ENCODE data around the gene CDK16. TPM values are rescaled to one million over a fixed set of nuclear protein-coding genes. Genes with fewer than 3 reads are reported as not detected.
A peak's percentile ranks its signal among the peaks of the same experiment; 100 is the strongest.

CDK16 gene
- total RNA-seq, 3 donors from 2014 or later: 81.9 to 111 (median 109) TPM

DNA sequence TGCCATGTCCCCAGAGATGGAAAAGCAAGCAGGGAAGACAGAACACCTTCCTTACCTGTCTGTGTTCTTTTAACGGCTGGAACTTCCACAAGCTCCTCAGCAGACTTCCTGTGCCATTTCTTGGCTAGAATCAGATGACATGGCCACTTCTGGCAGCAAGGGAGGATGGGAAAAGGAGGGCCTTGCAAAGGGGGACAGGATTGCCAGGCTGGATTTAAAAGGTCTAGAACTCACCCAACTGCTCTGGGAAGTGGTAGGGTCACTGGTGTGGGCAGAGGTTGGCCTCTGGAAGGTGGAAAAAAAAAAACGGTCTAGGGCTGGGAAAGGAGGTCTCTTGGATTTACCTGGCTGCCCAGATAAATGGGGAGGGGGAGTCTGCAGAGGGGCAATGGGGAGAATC lies 12.7 kb downstream of the CDK16 start:
- no peak overlapping the region for H3K4me3 ChIP-seq
- TF ChIP-seq, protein P1, sequence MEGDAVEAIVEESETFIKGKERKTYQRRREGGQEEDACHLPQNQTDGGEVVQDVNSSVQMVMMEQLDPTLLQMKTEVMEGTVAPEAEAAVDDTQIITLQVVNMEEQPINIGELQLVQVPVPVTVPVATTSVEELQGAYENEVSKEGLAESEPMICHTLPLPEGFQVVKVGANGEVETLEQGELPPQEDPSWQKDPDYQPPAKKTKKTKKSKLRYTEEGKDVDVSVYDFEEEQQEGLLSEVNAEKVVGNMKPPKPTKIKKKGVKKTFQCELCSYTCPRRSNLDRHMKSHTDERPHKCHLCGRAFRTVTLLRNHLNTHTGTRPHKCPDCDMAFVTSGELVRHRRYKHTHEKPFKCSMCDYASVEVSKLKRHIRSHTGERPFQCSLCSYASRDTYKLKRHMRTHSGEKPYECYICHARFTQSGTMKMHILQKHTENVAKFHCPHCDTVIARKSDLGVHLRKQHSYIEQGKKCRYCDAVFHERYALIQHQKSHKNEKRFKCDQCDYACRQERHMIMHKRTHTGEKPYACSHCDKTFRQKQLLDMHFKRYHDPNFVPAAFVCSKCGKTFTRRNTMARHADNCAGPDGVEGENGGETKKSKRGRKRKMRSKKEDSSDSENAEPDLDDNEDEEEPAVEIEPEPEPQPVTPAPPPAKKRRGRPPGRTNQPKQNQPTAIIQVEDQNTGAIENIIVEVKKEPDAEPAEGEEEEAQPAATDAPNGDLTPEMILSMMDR (IDR thresholded peaks at IDR 0.05): no peak
- DNase-seq (no peak), ATAC-seq (no peak)
- intact Hi-C loops (cut with DNase I, micrococcal nuclease): no loop called here
- no peaks in the 10 kb centered on the region for H3K36me3 ChIP-seq (ENCODE audit: low read depth)
- H3K4me1 ChIP-seq (ENCODE audit: low read depth): no peaks in the 10 kb centered on the region
- H3K9me3 ChIP-seq: no peaks in the 10 kb centered on the region

DNA sequence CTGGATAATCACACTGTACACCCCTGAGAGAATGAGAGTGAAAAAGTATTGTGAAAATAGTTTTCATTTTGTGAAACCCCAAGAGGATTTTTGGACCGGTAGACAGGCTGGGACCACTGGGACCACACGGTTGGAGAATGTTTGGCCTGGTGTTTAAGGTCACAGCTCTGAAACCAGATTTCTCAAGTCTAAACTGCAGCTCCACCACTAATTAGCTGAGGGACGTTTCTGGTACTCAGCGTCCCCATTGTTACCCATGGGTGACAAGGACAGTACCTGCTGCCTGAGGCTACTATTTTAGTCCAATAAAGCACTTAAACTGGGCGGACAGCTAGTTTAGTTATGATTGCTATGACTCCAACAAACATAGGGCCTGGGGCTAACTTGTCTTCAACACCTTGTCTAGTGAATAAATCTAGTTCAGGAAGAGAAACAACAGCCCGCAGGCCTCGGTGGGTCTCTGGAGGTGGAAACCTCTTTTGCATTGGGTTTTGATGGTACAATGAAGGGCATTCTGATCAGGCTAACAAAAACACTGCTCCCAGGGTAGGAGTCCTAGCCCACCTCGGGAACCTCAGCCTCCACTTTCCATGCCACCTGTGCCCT lies 13.8 kb downstream of the CDK16 start:
- H3K9me3 ChIP-seq: no peaks in the 10 kb centered on the region
- no peaks in the 10 kb centered on the region for H3K36me3 ChIP-seq (ENCODE audit: low read depth)
- no peaks in the 10 kb centered on the region for H3K4me1 ChIP-seq (ENCODE audit: low read depth)
- H3K4me3 ChIP-seq: peak overlapping the region; percentile 19
- intact Hi-C loops (cut with DNase I, micrococcal nuclease): no loop called here
- DNase-seq (no peak), ATAC-seq (no peak)
- TF ChIP-seq, protein P1 (IDR thresholded peaks at IDR 0.05): no peak

DNA sequence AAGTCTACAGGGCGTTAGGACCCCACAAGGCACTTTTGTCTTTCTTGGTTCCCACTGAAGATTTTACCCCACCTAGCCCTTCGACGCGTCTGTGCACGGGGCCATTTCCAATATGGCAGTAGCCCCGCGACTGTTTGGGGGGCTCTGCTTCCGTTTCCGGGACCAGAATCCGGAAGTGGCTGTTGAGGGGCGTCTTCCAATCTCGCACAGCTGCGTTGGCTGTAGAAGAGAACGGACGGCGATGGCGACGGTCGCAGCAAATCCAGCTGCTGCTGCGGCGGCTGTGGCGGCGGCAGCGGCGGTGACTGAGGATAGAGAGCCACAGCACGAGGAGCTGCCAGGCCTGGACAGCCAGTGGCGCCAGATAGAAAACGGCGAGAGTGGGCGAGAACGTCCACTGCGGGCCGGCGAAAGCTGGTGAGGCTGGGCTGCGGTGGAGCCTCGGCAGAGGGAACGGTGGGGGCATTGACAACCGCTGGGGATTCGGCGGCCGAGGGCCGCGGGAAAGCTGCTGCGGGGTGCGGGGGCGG lies 14.4 kb downstream of the CDK16 start, which contains the start of gene USP11:
TSS of gene USP11 (plus strand) at position 207 of the 530 bp plus-strand sequence. CDS start at position 242, 35 bp downstream.
- Histone ChIP-seq H3K9me3 (no peaks in the 10 kb centered on the region), H3K4me3 (peak within 1 kb of the TSS; percentile 19), H3K4me1 (ENCODE audit: low read depth) (no peaks in the 10 kb centered on the region), H3K36me3 (ENCODE audit: low read depth) (no peaks in the 10 kb centered on the region)
- intact Hi-C loops (cut with DNase I, micrococcal nuclease): no loop called here
- peak; percentile 13 for ATAC-seq
- TF ChIP-seq, protein P1 (IDR thresholded peaks at IDR 0.05): no peak
- peak in 2 of 3 donors; percentile 41 to 77 for DNase-seq

DNA sequence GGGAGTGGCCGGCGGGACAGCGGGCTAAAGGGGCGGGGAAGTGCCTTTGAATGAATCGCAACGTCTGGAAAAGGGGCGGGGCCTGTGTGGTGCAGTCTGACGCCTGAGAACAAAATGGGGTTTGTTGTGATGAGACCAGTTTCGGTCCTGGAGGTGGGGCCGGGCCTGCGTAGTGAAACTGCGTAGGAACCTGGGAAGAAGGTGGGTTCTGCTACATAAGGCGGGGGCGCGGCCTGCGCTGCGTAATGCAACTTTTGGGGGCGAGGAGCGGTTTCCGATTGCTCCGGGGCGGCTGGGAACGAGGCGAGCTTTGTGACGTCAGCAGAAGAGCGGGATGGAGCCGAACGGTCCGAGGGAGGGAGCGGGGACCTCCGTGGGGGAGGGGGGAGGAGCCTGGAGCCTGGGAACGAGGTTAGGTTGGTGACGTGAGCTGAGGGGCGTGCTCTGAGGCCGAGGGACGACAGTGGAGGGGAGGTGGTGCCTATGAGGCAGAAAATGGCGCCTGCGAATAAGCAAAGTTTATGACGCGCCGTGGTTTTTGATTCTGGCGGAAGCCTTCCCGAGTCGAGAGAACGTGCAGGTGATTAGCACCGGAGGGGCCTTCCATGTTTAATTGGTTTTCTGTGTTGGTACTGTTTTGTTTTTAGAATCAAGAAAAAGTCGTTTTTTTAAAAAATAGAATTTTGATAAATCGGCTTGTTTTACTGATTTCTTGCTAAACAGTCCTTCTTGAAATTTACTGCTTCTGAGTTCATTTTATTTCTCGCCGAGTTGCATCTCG lies 15.0 kb downstream of the CDK16 start:
- Histone ChIP-seq H3K4me3 (peak overlapping the region; percentile 19), H3K36me3 (ENCODE audit: low read depth) (no peaks in the 10 kb centered on the region), H3K4me1 (ENCODE audit: low read depth) (no peaks in the 10 kb centered on the region), H3K9me3 (no peaks in the 10 kb centered on the region)
- peak; percentile 94 to 97 (median 95) for DNase-seq
- intact Hi-C loops (cut with DNase I, micrococcal nuclease): no loop called here
- TF ChIP-seq, protein P1 (IDR thresholded peaks at IDR 0.05): no peak
- ATAC-seq: peak; percentile 95

DNA sequence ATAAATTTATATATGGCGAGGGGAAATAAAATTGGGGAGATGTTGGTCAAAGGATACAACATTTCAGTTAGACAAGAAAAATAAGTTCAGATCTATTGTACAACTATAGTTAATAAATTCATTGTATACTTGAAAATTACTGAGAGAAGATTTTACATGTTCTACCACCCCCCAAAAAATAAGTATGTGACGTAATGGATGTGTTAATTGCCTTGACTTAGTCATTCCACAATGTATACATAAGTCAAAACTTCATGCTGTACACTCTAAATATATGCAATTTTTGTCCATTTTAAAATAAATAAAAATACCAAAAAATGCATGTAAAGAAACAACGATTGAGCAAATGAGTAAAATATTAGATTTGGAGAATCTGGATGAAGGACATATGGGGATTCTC lies 16.1 kb downstream of the CDK16 start:
- no peaks in the 10 kb centered on the region for H3K4me1 ChIP-seq (ENCODE audit: low read depth)
- no peak overlapping the region for H3K4me3 ChIP-seq
- ATAC-seq: no peak
- TF ChIP-seq, protein P1 (IDR thresholded peaks at IDR 0.05): no peak
- DNase-seq: no peak
- H3K9me3 ChIP-seq: no peaks in the 10 kb centered on the region
- H3K36me3 ChIP-seq (ENCODE audit: low read depth): no peaks in the 10 kb centered on the region
- intact Hi-C loops (cut with DNase I, micrococcal nuclease): no loop called here
